Measurements from ENCODE around the gene IL17B. TPM values are rescaled to one million over a fixed set of nuclear protein-coding genes. Genes with fewer than 3 reads are reported as not detected.

Gene IL17B
- total and polyA plus RNA-seq, 9 of the 15 experiments (the other 6 are each of a cell fraction or from before 2014, with no cell fraction given), result 0.28 to 2.6 (median 0.53) TPM; not detected in 2

GRCh38 chr5:149421834-149422233, 42.7 kb upstream of the IL17B start:
- Histone ChIP-seq H3K9me3 (replicated peaks; ENCODE audit: control insufficient read depth, insufficient read depth, low read depth, low read length) (no peaks in the 10 kb centered on the region), H3K27ac (ENCODE audit: extremely low read depth, low read depth, low read length) (no peak overlapping the region), H3K36me3 (ENCODE audit: control insufficient read depth, insufficient read depth, low read length) (no peaks in the 10 kb centered on the region), H3K4me3 (no peak overlapping the region), H3K4me1 (replicated peaks in 1 of 2; ENCODE audit: control insufficient read depth in 2 of 2, insufficient read depth in 2 of 2, low read length in 2 of 2) (peaks cover 7 to 20% of the 10 kb centered on the region in 2 experiments), H3K9ac (ENCODE audit: insufficient read depth in 1 of 2, low read depth in 2 of 2, low read length in 2 of 2) (no peak overlapping the region), H3K9me1 (ENCODE audit: control insufficient read depth, insufficient read depth, low read length) (no peaks in the 10 kb centered on the region), H3K4me2 (ENCODE audit: insufficient read depth, low read length) (no peak overlapping the region), H3K79me2 (ENCODE audit: control insufficient read depth, insufficient read depth, low read length) (no peaks in the 10 kb centered on the region), H3K27me3 (ENCODE audit: control insufficient read depth in 2 of 2, insufficient read depth in 2 of 2, low read length in 2 of 2) (no peaks in the 10 kb centered on the region), H2AFZ (ENCODE audit: low read depth, low read length) (no peak overlapping the region), H4K20me1 (replicated peaks; ENCODE audit: control insufficient read depth, insufficient read depth, low read length) (no peaks in the 10 kb centered on the region)
- no peak for ATAC-seq
- TF ChIP-seq ZNF239 (CRISPR knock-in tag; IDR thresholded peaks at IDR 0.05), result no peak
- peak in 1 of 2 experiments; percentile 32; a peak in 1 of 4 replicates for TF ChIP-seq KDM1A (IDR thresholded peaks at IDR 0.05)
- 0 out of 2 replicates have a peak, but pooled peaks have one; percentile 50 for TF ChIP-seq SMARCA5 (IDR thresholded peaks at IDR 0.05)
- no peak for TF ChIP-seq ZNF23 (CRISPR knock-in tag; IDR thresholded peaks at IDR 0.05)
- peak; percentile 69 for TF ChIP-seq BCOR (IDR thresholded peaks at IDR 0.05)
- no peak for TF ChIP-seq SMAD3 (CRISPR knock-in tag; conservative IDR thresholded peaks at IDR 0.05)
- TF ChIP-seq RBM25 (IDR thresholded peaks at IDR 0.05; ENCODE audit: low read depth, low read length, severe bottlenecking), result peak; percentile 91
- 0 out of 2 replicates have a peak, but pooled peaks have one; percentile 28 for TF ChIP-seq ADNP (tag; IDR thresholded peaks at IDR 0.05)
- peak; percentile 89 for TF ChIP-seq ZFP36 (IDR thresholded peaks at IDR 0.05; ENCODE audit: low read depth, low read length, partially characterized antibody)
- peak; percentile 68; the same call in 1 of the 2 replicates for TF ChIP-seq PTBP1 (IDR thresholded peaks at IDR 0.05; ENCODE audit: low read depth, low read length)
- TF ChIP-seq BDP1 (IDR thresholded peaks at IDR 0.05; ENCODE audit: insufficient read depth, insufficient read length), result no peak
- no peak for TF ChIP-seq ATF6 (CRISPR knock-in tag; IDR thresholded peaks at IDR 0.05)
- no peak for TF ChIP-seq CREB5 (CRISPR knock-in tag; IDR thresholded peaks at IDR 0.05)
- ChIA-PET POLR2A (interaction anchor here (0.5 to 0.6 kb wide), 2 partner anchors 10 to 313 kb away, joined by 3 read pairs; no protein-coding TSS in a partner anchor), CTCF (ENCODE audit: low intra/inter-chr PET ratio) (no interaction called here)
- no peak for FAIRE-seq
- intact Hi-C loops (cut with micrococcal nuclease), result no loop called here
- in situ Hi-C loops (cut with MboI), result no loop called here
- WGBS (ENCODE audit: insufficient coverage, low coverage, missing lambda C conversion rate), result 67% methylated on average over 5 of the region's 5 CpGs
- no peak for DNase-seq (ENCODE audit: extremely low read depth in 1 of 4, low spot score in 3 of 4)
- BruUV-seq (replicated peaks), result no TSS peak

All from K562 (cell line).